Calu3 (cell line): ENCODE measurements around the gene PPP1CA. TPM values are rescaled to one million over a fixed set of nuclear protein-coding genes. Genes with fewer than 3 reads are reported as not detected.

Source experiments
- BruUV-seq: library from RNA; stranded (reverse); fragments of 400-500 nt; replicated peaks from 2 replicates; lab custom pipeline; 2021; lab: Mats Ljungman, UMichigan
- CTCF ChIA-PET: fragments of 300-600 bp; sonication (Branson Sonifier 250); formaldehyde crosslinking; loops from one replicate; lab custom pipeline; 2022; ENCODE audit warnings: antibody characterized with exemption; lab: Charles Lee
- DNase-seq: peaks from one replicate; pipeline ENCODE4 v3.0.0; 2022
- H3K27ac Mint-ChIP-seq: one replicate; pipeline ENCODE4 v1.8.0; 2022; ENCODE audit warnings: mixed read lengths; ENCODE audit not compliant: unreplicated experiment
- H3K27me3 Mint-ChIP-seq: one replicate; pipeline ENCODE4 v1.8.0; 2022; ENCODE audit warnings: mixed read lengths; ENCODE audit not compliant: unreplicated experiment
- H3K36me3 Mint-ChIP-seq: one replicate; pipeline ENCODE4 v1.8.0; 2022; ENCODE audit warnings: mild to moderate bottlenecking, moderate library complexity, mixed read lengths; ENCODE audit not compliant: insufficient read depth, unreplicated experiment
- H3K4me1 Mint-ChIP-seq: one replicate; pipeline ENCODE4 v1.8.0; 2022; ENCODE audit warnings: mild to moderate bottlenecking, low read depth, mixed read lengths; ENCODE audit not compliant: unreplicated experiment
- H3K4me3 Mint-ChIP-seq: one replicate; pipeline ENCODE4 v1.8.0; 2022; ENCODE audit warnings: mild to moderate bottlenecking, low read depth, moderate library complexity, mixed read lengths; ENCODE audit not compliant: unreplicated experiment
- H3K9me3 Mint-ChIP-seq: one replicate; pipeline ENCODE4 v1.8.0; 2022; ENCODE audit warnings: low read depth, mixed read lengths; ENCODE audit not compliant: unreplicated experiment
- CTCF ChIP-seq: fragments of 200-600 bp; IDR thresholded peaks from one replicate; pipeline ENCODE4 v1.8.0; 2022; ENCODE audit warnings: antibody characterized with exemption; ENCODE audit not compliant: unreplicated experiment
- intact Hi-C: fragments of 100-400 bp; cut with micrococcal nuclease; formaldehyde crosslinking; loops from one replicate; pipeline ENCODE4 v1.10.0; 2022; ENCODE audit not compliant: unreplicated experiment
- total RNA-seq: library from RNA; stranded (reverse); gene quantifications from 2 replicates; pipeline ENCODE4 v1.2.3, GENCODE V29; 2022

PPP1CA gene
- total RNA-seq, 1 experiment from 2014 or later = 180 TPM

GRCh38 chr11:67376063-67376820, 25.4 kb downstream of the PPP1CA start:
- H3K4me3 Mint-ChIP-seq = no peak overlapping the region
- BruUV-seq = no TSS peak
- CTCF ChIA-PET = interaction anchor here (0.6 to 3.3 kb wide), 5 partner anchors 19 to 45 kb away, joined by 3 to 30 read pairs (median 6); no protein-coding TSS in a partner anchor

GRCh38 chr11:67375320-67376055, 26.2 kb downstream of the PPP1CA start:
- peaks cover 56% of the 10 kb centered on the region for H3K4me1 Mint-ChIP-seq
- no peak for DNase-seq
- H3K27me3 Mint-ChIP-seq = no peaks in the 10 kb centered on the region
- peak overlapping the region; percentile 75 for H3K27ac Mint-ChIP-seq
- CTCF ChIA-PET = interaction anchor here (0.6 to 3.3 kb wide), 8 partner anchors 13 to 187 kb away, joined by 3 to 30 read pairs (median 5); no protein-coding TSS in a partner anchor
- TF ChIP-seq CTCF = no peak
- intact Hi-C loops = no loop called here
- no peaks in the 10 kb centered on the region for H3K9me3 Mint-ChIP-seq
- BruUV-seq = no TSS peak
- H3K36me3 Mint-ChIP-seq = peaks cover 49% of the 10 kb centered on the region
- peak overlapping the region; percentile 71 for H3K4me3 Mint-ChIP-seq

More at GRCh38 chr11:67376063-67376820, 25.4 kb downstream of the PPP1CA start:
- peaks cover 48% of the 10 kb centered on the region for H3K36me3 Mint-ChIP-seq
- intact Hi-C loops = no loop called here
- peak overlapping the region; percentile 75 for H3K27ac Mint-ChIP-seq
- H3K27me3 Mint-ChIP-seq = no peaks in the 10 kb centered on the region
- H3K9me3 Mint-ChIP-seq = no peaks in the 10 kb centered on the region
- peaks cover 56% of the 10 kb centered on the region for H3K4me1 Mint-ChIP-seq
- TF ChIP-seq CTCF = no peak
- no peak for DNase-seq

- CTCF ChIA-PET = interaction anchor here (0.5 to 3.3 kb wide), 15 partner anchors 10 to 186 kb away, joined by 3 to 33 read pairs (median 5); partner anchors contain the start of genes POLD4 and RAD9A
- TF ChIP-seq CTCF = no peak
- peak overlapping the region; percentile 71 for H3K4me3 Mint-ChIP-seq
- H3K36me3 Mint-ChIP-seq = peaks cover 51% of the 10 kb centered on the region
- H3K9me3 Mint-ChIP-seq = no peaks in the 10 kb centered on the region
- H3K27me3 Mint-ChIP-seq = no peaks in the 10 kb centered on the region
- no peak for DNase-seq
- H3K4me1 Mint-ChIP-seq = peaks cover 54% of the 10 kb centered on the region
- H3K27ac Mint-ChIP-seq = peak overlapping the region; percentile 75
- intact Hi-C loops = loop anchor here (1.0 kb wide), 1 partner anchor 20 kb away; no protein-coding TSS in a partner anchor
- BruUV-seq = TSS peak; percentile 83
These were observed 26.9 kb downstream of the PPP1CA start for GRCh38 chr11:67374571-67375281.
